ENCODE data around the gene NAIP.
"Not testable (repeated sequence)": the region's sequence is repeated elsewhere in the genome, so short reads cannot be mapped to it uniquely, and the experiment has no call there.

Gene NAIP

GRCh38 chr5:71025289-71025953 is at the start of gene NAIP:
Gene NAIP (minus strand): TSS chr5:71025339. CDS start chr5:71012915, 12,424 bp downstream.
- H3K4me1 Mint-ChIP-seq (ENCODE audit: low read depth); H3K27ac Mint-ChIP-seq; H3K36me3 Mint-ChIP-seq (ENCODE audit: low read depth); H3K9me3 Mint-ChIP-seq; intact Hi-C loops (cut with micrococcal nuclease); H3K4me3 Mint-ChIP-seq; H3K27me3 Mint-ChIP-seq: not testable (repeated sequence)

DNA sequence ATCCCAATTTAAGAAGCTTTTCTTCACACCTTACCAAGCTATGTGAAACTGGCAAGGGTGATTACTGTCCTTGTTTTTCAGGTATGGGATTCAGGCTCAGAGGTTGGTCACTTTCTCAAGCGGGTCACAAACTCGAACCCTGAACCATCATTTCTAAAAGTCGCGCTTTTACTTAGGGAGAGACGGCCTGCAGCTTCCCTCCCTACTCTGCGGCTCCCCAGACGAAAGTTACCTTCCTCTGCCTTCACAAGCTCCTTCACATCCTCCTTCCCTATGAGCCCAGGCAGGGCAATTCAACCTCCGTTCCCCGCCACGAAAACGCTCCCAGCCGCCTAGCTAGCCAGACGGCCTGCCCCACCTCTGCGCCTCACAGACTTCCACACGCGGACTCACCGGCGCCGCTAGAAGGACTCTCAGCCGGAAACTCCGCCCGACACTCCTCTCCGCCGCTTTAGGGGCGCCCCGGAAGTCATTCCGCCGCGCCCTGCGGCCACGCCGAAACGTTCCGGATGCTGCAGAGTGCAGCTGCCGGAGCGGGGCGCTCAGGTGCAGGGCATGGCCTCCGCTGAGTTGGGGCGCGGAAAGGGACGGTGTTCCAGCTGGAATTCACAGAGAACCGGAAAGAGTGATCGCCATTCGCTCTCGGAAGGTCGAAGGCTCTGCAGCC is 42.3 kb upstream of the NAIP start, which contains the start of gene GTF2H2:
Gene GTF2H2, minus strand, starts transcription at position 415 of the 667 bp plus-strand sequence. CDS start 4,913 bp downstream, outside the sequence.
- H3K27ac Mint-ChIP-seq; H3K9me3 Mint-ChIP-seq; H3K4me1 Mint-ChIP-seq (ENCODE audit: low read depth); intact Hi-C loops (cut with micrococcal nuclease); H3K4me3 Mint-ChIP-seq; H3K36me3 Mint-ChIP-seq (ENCODE audit: low read depth); H3K27me3 Mint-ChIP-seq: not testable (repeated sequence)

GRCh38 chr5:71061322-71061721 is 36.2 kb upstream of the NAIP start:
- H3K9me3 Mint-ChIP-seq; H3K27ac Mint-ChIP-seq; H3K36me3 Mint-ChIP-seq (ENCODE audit: low read depth); intact Hi-C loops (cut with micrococcal nuclease); H3K4me1 Mint-ChIP-seq (ENCODE audit: low read depth); H3K4me3 Mint-ChIP-seq; H3K27me3 Mint-ChIP-seq: not testable (repeated sequence)

GRCh38 chr5:71059426-71059825 is 34.3 kb upstream of the NAIP start:
- intact Hi-C loops (cut with micrococcal nuclease); H3K27me3 Mint-ChIP-seq; H3K27ac Mint-ChIP-seq; H3K9me3 Mint-ChIP-seq; H3K4me1 Mint-ChIP-seq (ENCODE audit: low read depth); H3K4me3 Mint-ChIP-seq; H3K36me3 Mint-ChIP-seq (ENCODE audit: low read depth): not testable (repeated sequence)

- H3K36me3 Mint-ChIP-seq (ENCODE audit: low read depth); intact Hi-C loops (cut with micrococcal nuclease); H3K27me3 Mint-ChIP-seq; H3K4me3 Mint-ChIP-seq; H3K27ac Mint-ChIP-seq; H3K4me1 Mint-ChIP-seq (ENCODE audit: low read depth); H3K9me3 Mint-ChIP-seq: not testable (repeated sequence)
These were observed 19.7 kb upstream of the NAIP start for GRCh38 chr5:71044808-71045207.

DNA sequence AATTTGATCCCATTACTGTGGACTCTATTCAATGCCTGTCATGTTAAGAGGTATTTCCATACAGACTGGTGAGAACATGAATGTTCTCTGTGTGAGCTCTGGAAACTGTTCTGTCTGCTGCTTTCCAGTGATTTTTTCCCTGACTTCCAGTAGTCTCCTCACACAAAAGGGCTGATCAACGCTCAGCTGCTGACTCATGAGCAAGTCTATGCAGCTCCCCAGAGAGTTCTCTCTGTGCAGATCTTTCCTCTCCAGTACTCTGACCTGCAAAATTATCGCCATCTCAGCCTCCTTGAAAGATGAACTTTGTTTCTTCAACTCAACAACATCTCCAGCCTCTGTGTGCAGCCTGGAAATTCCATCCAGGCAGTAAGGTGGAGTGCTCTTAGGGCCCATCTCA is 19.0 kb upstream of the NAIP start:
- H3K27me3 Mint-ChIP-seq; H3K27ac Mint-ChIP-seq; H3K36me3 Mint-ChIP-seq (ENCODE audit: low read depth); H3K4me1 Mint-ChIP-seq (ENCODE audit: low read depth); H3K4me3 Mint-ChIP-seq; intact Hi-C loops (cut with micrococcal nuclease); H3K9me3 Mint-ChIP-seq: not testable (repeated sequence)

- H3K9me3 Mint-ChIP-seq; H3K4me1 Mint-ChIP-seq (ENCODE audit: low read depth); H3K36me3 Mint-ChIP-seq (ENCODE audit: low read depth); H3K27me3 Mint-ChIP-seq; intact Hi-C loops (cut with micrococcal nuclease); H3K4me3 Mint-ChIP-seq: not testable (repeated sequence)
- H3K27ac Mint-ChIP-seq, result peak overlapping the region; percentile 85
These were observed 6.1 kb upstream of the NAIP start for GRCh38 chr5:71031046-71031776.

- H3K9me3 Mint-ChIP-seq; H3K4me1 Mint-ChIP-seq (ENCODE audit: low read depth); H3K27me3 Mint-ChIP-seq; H3K36me3 Mint-ChIP-seq (ENCODE audit: low read depth); H3K4me3 Mint-ChIP-seq; H3K27ac Mint-ChIP-seq; intact Hi-C loops (cut with micrococcal nuclease): not testable (repeated sequence)
These were observed 4.5 kb downstream of the NAIP start for GRCh38 chr5:71020643-71021042.

GRCh38 chr5:71018376-71019005 is 6.6 kb downstream of the NAIP start:
- H3K27ac Mint-ChIP-seq; H3K4me3 Mint-ChIP-seq; H3K4me1 Mint-ChIP-seq (ENCODE audit: low read depth); H3K27me3 Mint-ChIP-seq; H3K9me3 Mint-ChIP-seq; intact Hi-C loops (cut with micrococcal nuclease): not testable (repeated sequence)
- peaks cover 17% of the 10 kb centered on the region for H3K36me3 Mint-ChIP-seq (ENCODE audit: low read depth)

GRCh38 chr5:71014176-71014575 is 11.0 kb downstream of the NAIP start:
- Mint-ChIP-seq H3K4me3 (no peak overlapping the region), H3K36me3 (ENCODE audit: low read depth) (peaks cover 60% of the 10 kb centered on the region), H3K4me1 (ENCODE audit: low read depth) (peaks cover 22% of the 10 kb centered on the region), H3K27me3 (no peaks in the 10 kb centered on the region), H3K27ac (no peak overlapping the region), H3K9me3 (no peaks in the 10 kb centered on the region)
- intact Hi-C loops (cut with micrococcal nuclease), result no loop called here

- intact Hi-C loops (cut with micrococcal nuclease), result no loop called here
- Mint-ChIP-seq H3K9me3 (no peaks in the 10 kb centered on the region), H3K27me3 (no peaks in the 10 kb centered on the region), H3K36me3 (ENCODE audit: low read depth) (peaks cover 61% of the 10 kb centered on the region), H3K4me1 (ENCODE audit: low read depth) (peaks cover 22% of the 10 kb centered on the region), H3K27ac (no peak overlapping the region), H3K4me3 (no peak overlapping the region)
These were observed 11.6 kb downstream of the NAIP start for GRCh38 chr5:71013575-71013974.

- Mint-ChIP-seq H3K4me3 (no peak overlapping the region), H3K36me3 (ENCODE audit: low read depth) (peaks cover 61% of the 10 kb centered on the region), H3K27me3 (no peaks in the 10 kb centered on the region), H3K27ac (no peak overlapping the region), H3K4me1 (ENCODE audit: low read depth) (peaks cover 22% of the 10 kb centered on the region), H3K9me3 (no peaks in the 10 kb centered on the region)
- intact Hi-C loops (cut with micrococcal nuclease), result no loop called here
These were observed 13.8 kb downstream of the NAIP start for GRCh38 chr5:71011194-71011792.

- not testable (repeated sequence) for H3K4me3 Mint-ChIP-seq, H3K27me3 Mint-ChIP-seq
- H3K36me3 Mint-ChIP-seq (ENCODE audit: low read depth), result peaks cover 29% of the 10 kb centered on the region
These were observed 18.2 kb downstream of the NAIP start for GRCh38 chr5:71006983-71007382.

DNA sequence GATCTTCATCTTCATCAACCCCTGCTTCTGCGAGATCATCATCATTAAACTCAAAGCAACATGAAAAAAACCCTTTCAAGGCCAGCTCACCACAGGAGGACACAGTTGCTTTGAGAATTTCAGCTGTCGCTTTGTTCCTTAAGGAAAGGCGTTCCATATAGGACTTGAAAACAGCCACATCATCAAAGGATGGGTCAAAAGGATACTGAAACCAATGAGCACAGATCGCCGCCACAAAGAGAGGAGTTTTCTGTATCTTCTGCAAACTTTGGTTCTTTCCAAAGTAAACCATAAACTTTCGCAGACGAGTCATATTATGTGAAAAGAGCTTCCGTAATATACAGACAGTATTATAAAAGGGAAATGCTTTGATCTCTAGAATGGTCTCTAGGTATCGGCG is 40.3 kb downstream of the NAIP start:
- H3K9me3 Mint-ChIP-seq; H3K27me3 Mint-ChIP-seq; H3K27ac Mint-ChIP-seq; H3K4me3 Mint-ChIP-seq; H3K36me3 Mint-ChIP-seq (ENCODE audit: low read depth); H3K4me1 Mint-ChIP-seq (ENCODE audit: low read depth); intact Hi-C loops (cut with micrococcal nuclease): not testable (repeated sequence)

More at GRCh38 chr5:71006983-71007382, 18.2 kb downstream of the NAIP start:
- intact Hi-C loops (cut with micrococcal nuclease); H3K27ac Mint-ChIP-seq; H3K9me3 Mint-ChIP-seq; H3K4me1 Mint-ChIP-seq (ENCODE audit: low read depth): not testable (repeated sequence)

Data from dendritic cell treated with granulocyte-macrophage colony-stimulating factor and Interleukin-4, amounts not matched to agents 40 ng/mL and 50 ng/mL, for 4 days (primary cell).